ENCODE measurements around the gene POLR1G. TPM values are rescaled to one million over a fixed set of nuclear protein-coding genes. Genes with fewer than 3 reads are reported as not detected.
A peak's percentile ranks its signal among the peaks of the same experiment; 100 is the strongest.

POLR1G gene
- total and polyA plus RNA-seq, 9 of the 15 experiments (the other 6 are each of a cell fraction or from before 2014, with no cell fraction given), result 3.0 to 50.1 (median 27.4) TPM

GRCh38 chr19:45457776-45458175 is 51.3 kb downstream of the POLR1G start:
- CTCF ChIA-PET (ENCODE audit: low intra/inter-chr PET ratio), result no interaction called here
- Histone ChIP-seq H3K36me3 (ENCODE audit: control insufficient read depth, insufficient read depth, low read length) (no peaks in the 10 kb centered on the region), H3K27ac (ENCODE audit: extremely low read depth, low read depth, low read length) (no peak overlapping the region), H3K4me2 (ENCODE audit: insufficient read depth, low read length) (no peak overlapping the region), H3K79me2 (ENCODE audit: control insufficient read depth, insufficient read depth, low read length) (no peaks in the 10 kb centered on the region), H3K9me1 (ENCODE audit: control insufficient read depth, insufficient read depth, low read length) (no peaks in the 10 kb centered on the region), H3K4me3 (no peak overlapping the region), H3K9ac (ENCODE audit: insufficient read depth in 1 of 2, low read depth in 2 of 2, low read length in 2 of 2) (no peak overlapping the region), H3K4me1 (replicated peaks in 1 of 2; ENCODE audit: control insufficient read depth in 2 of 2, insufficient read depth in 2 of 2, low read length in 2 of 2) (peaks cover 13 to 14% of the 10 kb centered on the region in 2 experiments), H2AFZ (ENCODE audit: low read depth, low read length) (no peak overlapping the region), H4K20me1 (replicated peaks; ENCODE audit: control insufficient read depth, insufficient read depth, low read length) (no peaks in the 10 kb centered on the region), H3K27me3 (ENCODE audit: control insufficient read depth in 2 of 2, insufficient read depth in 2 of 2, low read length in 2 of 2) (no peaks in the 10 kb centered on the region), H3K9me3 (replicated peaks; ENCODE audit: control insufficient read depth, insufficient read depth, low read depth, low read length) (no peaks in the 10 kb centered on the region)
- ATAC-seq (no peak), FAIRE-seq (no peak), DNase-seq (ENCODE audit: extremely low read depth in 1 of 4, low spot score in 3 of 4) (no peak)
- intact Hi-C loops (cut with micrococcal nuclease) (no loop called here), in situ Hi-C loops (cut with MboI) (no loop called here)
- BruUV-seq (replicated peaks), result no TSS peak
- POLR2A ChIA-PET, result interaction anchor here (3.7 kb wide), 1 partner anchor 11 kb away, joined by 36 read pairs; the partner anchor contains the start of gene FOSB
- TF ChIP-seq SMARCA5 (IDR thresholded peaks at IDR 0.05) (peak; percentile 82; the same call in 1 of the 2 replicates), TEAD1 (CRISPR knock-in tag; IDR thresholded peaks at IDR 0.05) (no peak), GTF3C2 (IDR thresholded peaks at IDR 0.05; ENCODE audit: borderline replicate concordance, extremely low read depth, insufficient read length) (peak; percentile 72), POLR2B (IDR thresholded peaks at IDR 0.05; ENCODE audit: low read depth, partially characterized antibody) (no peak), ZNF253 (CRISPR knock-in tag; conservative IDR thresholded peaks at IDR 0.05) (no peak), BCOR (IDR thresholded peaks at IDR 0.05) (peak; percentile 92), KDM1A (IDR thresholded peaks at IDR 0.05) (peak; percentile 65 to 83), PTBP1 (IDR thresholded peaks at IDR 0.05; ENCODE audit: low read depth, low read length) (peak; percentile 79; the same call in 1 of the 2 replicates), ZNF12 (CRISPR knock-in tag; IDR thresholded peaks at IDR 0.05) (no peak), RCOR1 (IDR thresholded peaks at IDR 0.05; ENCODE audit: borderline replicate concordance in 1 of 2, low read depth in 2 of 2, low read length in 2 of 2) (peak in 1 of 2 experiments; percentile 72; a peak in 2 of 4 replicates), ZNF512 (tag; IDR thresholded peaks at IDR 0.05) (no peak), SRSF9 (IDR thresholded peaks at IDR 0.05; ENCODE audit: borderline replicate concordance, low read depth, low read length) (no peak), HDAC2 (IDR thresholded peaks at IDR 0.05) (0 out of 2 replicates have a peak, but pooled peaks have one; percentile 29), ADNP (tag; IDR thresholded peaks at IDR 0.05) (0 out of 2 replicates have a peak, but pooled peaks have one; percentile 40), U2AF2 (optimal IDR thresholded peaks at IDR 0.05; ENCODE audit: low read depth, low read length) (no peak), RBM25 (IDR thresholded peaks at IDR 0.05; ENCODE audit: low read depth, low read length, severe bottlenecking) (peak; percentile 80), ZSCAN29 (IDR thresholded peaks at IDR 0.05) (no peak), ZNF436 (CRISPR knock-in tag; IDR thresholded peaks at IDR 0.05) (peak; percentile 94), ZFP36 (IDR thresholded peaks at IDR 0.05; ENCODE audit: low read depth, low read length, partially characterized antibody) (peak; percentile 99), CEBPG (CRISPR knock-in tag; IDR thresholded peaks at IDR 0.05) (0 out of 2 replicates have a peak, but pooled peaks have one; percentile 7), CEBPG (tag; conservative IDR thresholded peaks at IDR 0.05 in 1 of 2, IDR thresholded peaks at IDR 0.05 in 1 of 2) (no peak), HDAC3 (IDR thresholded peaks at IDR 0.05; ENCODE audit: borderline replicate concordance, partially characterized antibody) (no peak)

Data from K562 (cell line).